Heart left ventricle (tissue), 13 donors: Measurements from ENCODE around the gene PSMA3.

Experiments used
- POLR2A ChIP-seq, 2 donors: fragments of 450-650 bp; IDR thresholded peaks; one replicate each; pipeline ENCODE4 v1.6.1; 2017; ENCODE audit warnings: antibody characterized with exemption in 2 of 2, mild to moderate bottlenecking in 2 of 2, moderate library complexity in 2 of 2
- TF ChIP-seq, protein P1 (sequence below), 12 donors: fragments of 200-600 bp; sonication (generic) in 4 of 12; IDR thresholded peaks; one replicate each; pipeline versions ENCODE4 v1.5.0 to v1.8.0; 2018 to 2022; ENCODE audit warnings: antibody characterized with exemption in 12 of 12, mild to moderate bottlenecking in 5 of 12
- donor health status: ischemic (EF 13 %, LVEDD 7.1; RV severe dilation, severe dysfunction).
- donor health status: DM: no; HTN: yes; CAD: no.
- donor health status: DM: no; HTN: no; CAD: no.
- donor health status: ischemic (EF 25% LVEDD 6.9; RV normal size, moderate dysfunction).
- donor health status: ischemic (EF 25% LVEDD 5.7; RV mildly dilated, moderate dysfunction).
- donor health status: ischemic (EF 35%, LVEDD 5.7; RV mildly dilated, moderate dysfunction).
- donor health status: nonischemic (EF 11% LVEDD 7.7; RV severe dilation, severe dysfunction).
- donor health status: DM: yes; HTN: yes; CAD: no.
- donor health status: PGD.
- donor health status: ischemic (EF 29% LVEDD 5.4; RV normal size, mild dysfunction).
- donor health status: nonischemic (EF 23%, LVEDD 6.1; RV moderate dilation, normal function).

DNA sequence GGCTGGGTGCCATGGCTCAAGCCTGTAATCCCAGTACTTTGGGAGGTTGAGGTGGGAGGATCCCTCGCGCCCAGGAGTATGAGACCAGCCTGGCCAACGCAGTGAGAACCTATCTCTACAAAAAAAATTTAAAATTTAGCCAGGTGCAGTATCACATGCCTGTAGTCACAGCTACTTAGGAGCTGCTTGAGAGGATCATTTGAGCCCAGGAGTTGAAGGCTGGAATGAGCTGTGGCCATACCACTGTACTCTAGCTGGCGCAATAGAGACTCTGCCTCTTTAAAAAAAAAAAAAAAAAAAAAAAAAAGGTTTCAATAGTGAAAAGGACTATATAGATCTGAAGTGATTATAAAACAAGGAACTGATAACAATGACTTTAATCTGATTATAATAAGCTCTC lies 13.5 kb downstream of the PSMA3 start:
- TF ChIP-seq, protein P1, sequence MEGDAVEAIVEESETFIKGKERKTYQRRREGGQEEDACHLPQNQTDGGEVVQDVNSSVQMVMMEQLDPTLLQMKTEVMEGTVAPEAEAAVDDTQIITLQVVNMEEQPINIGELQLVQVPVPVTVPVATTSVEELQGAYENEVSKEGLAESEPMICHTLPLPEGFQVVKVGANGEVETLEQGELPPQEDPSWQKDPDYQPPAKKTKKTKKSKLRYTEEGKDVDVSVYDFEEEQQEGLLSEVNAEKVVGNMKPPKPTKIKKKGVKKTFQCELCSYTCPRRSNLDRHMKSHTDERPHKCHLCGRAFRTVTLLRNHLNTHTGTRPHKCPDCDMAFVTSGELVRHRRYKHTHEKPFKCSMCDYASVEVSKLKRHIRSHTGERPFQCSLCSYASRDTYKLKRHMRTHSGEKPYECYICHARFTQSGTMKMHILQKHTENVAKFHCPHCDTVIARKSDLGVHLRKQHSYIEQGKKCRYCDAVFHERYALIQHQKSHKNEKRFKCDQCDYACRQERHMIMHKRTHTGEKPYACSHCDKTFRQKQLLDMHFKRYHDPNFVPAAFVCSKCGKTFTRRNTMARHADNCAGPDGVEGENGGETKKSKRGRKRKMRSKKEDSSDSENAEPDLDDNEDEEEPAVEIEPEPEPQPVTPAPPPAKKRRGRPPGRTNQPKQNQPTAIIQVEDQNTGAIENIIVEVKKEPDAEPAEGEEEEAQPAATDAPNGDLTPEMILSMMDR (IDR thresholded peaks at IDR 0.05): no peak
- TF ChIP-seq POLR2A (IDR thresholded peaks at IDR 0.05): no peak
